Transverse colon (tissue), 4 donors: ENCODE data around the gene ZFAND3. TPM values are rescaled to one million over a fixed set of nuclear protein-coding genes. Genes with fewer than 3 reads are reported as not detected.

ENCODE experiments used
- DNase-seq: peaks from one replicate; pipeline ENCODE4 v3.0.0-alpha.2; 2019
- H3K27ac ChIP-seq, 4 donors: fragments of 200-600 bp; sonication (generic); 2 replicates each; pipeline ENCODE4 v1.5.1; 2016 to 2018; ENCODE audit warnings: inconsistent platforms in 4 of 4
- H3K27me3 ChIP-seq: fragments of 200-600 bp; sonication (generic); 2 replicates; pipeline ENCODE4 v1.5.1; 2017; ENCODE audit warnings: inconsistent platforms
- H3K36me3 ChIP-seq, 4 donors: fragments of 200-600 bp; sonication (generic); 2 replicates each; pipeline ENCODE4 v1.5.1; 2017 to 2019; ENCODE audit warnings: inconsistent platforms in 4 of 4
- H3K4me1 ChIP-seq, 4 donors: fragments of 200-600 bp; sonication (generic); 2 replicates each; pipeline ENCODE4 v1.5.1; 2017 to 2020; ENCODE audit warnings: inconsistent platforms in 4 of 4
- H3K4me3 ChIP-seq, 4 donors: fragments of 200-600 bp; sonication (generic); 1 replicate in 1 of 4; 2 replicates in 3 of 4; pipeline versions ENCODE4 v1.5.1 to v1.6.1; 2017 to 2019; ENCODE audit warnings: inconsistent platforms in 4 of 4
- H3K9me3 ChIP-seq, 2 donors: fragments of 200-600 bp; sonication (generic); 2 replicates each; pipeline ENCODE4 v1.5.1; 2017 to 2019; ENCODE audit warnings: inconsistent platforms in 2 of 2
- CTCF ChIP-seq, 5 experiments: fragments of 200-600 bp in 3 of 5; fragments of 450-650 bp in 2 of 5; sonication (generic) in 3 of 5; IDR thresholded peaks; 1 replicate in 2 of 5; 2 replicates in 3 of 5; pipeline ENCODE4 v1.5.1; 2016 to 2017; ENCODE audit warnings: antibody characterized with exemption in 5 of 5, inconsistent platforms in 3 of 5, mild to moderate bottlenecking in 2 of 5, moderate library complexity in 1 of 5
- EP300 ChIP-seq: sonication (generic); formaldehyde crosslinking; IDR thresholded peaks from one replicate; pipeline ENCODE4 v1.6.1; 2017; ENCODE audit warnings: antibody characterized with exemption, low read depth
- POLR2A ChIP-seq: fragments of 450-650 bp; IDR thresholded peaks from one replicate; pipeline ENCODE4 v1.6.1; 2016; ENCODE audit warnings: antibody characterized with exemption, mild to moderate bottlenecking, moderate library complexity
- POLR2AphosphoS5 ChIP-seq, 3 donors: sonication (generic); formaldehyde crosslinking; IDR thresholded peaks; one replicate each; pipeline ENCODE4 v1.6.1; 2016; ENCODE audit warnings: antibody characterized with exemption in 3 of 3
- WGBS, 2 donors: methylation state at CpG; one replicate each; pipeline ENCODE4 v1.1.5; 2018; ENCODE audit warnings: low coverage in 1 of 2; 5-methylcytosine and 5-hydroxymethylcytosine counted together
- in situ Hi-C, 4 donors: fragments of 200-750 bp; cut with MboI; loops; one replicate each; pipeline versions ENCODE4 v1.15.0 to v1.15.1; 2017; ENCODE audit warnings: low sequenced_read_pairs in 3 of 4, low pct_ligation_motif_present in 1 of 4, low pct_unique_long_range_greater_than_20kb in 1 of 4
- intact Hi-C: fragments of 100-400 bp; cut with DNase I; formaldehyde crosslinking; loops from one replicate; pipeline ENCODE4 v1.15.1; 2023; ENCODE audit warnings: low total_unique reads
- total RNA-seq, 4 donors: library from RNA; depleted of rRNA; stranded (reverse); fragments of >200 nt; gene quantifications; one replicate each; pipeline ENCODE4 v1.1.0, GENCODE V29; 2016

Gene ZFAND3
- total RNA-seq, 4 donors from 2014 or later, result 20.5 to 83.4 (median 36.5) TPM

GRCh38 chr6:38175786-38176185, 356.3 kb downstream of the ZFAND3 start:
- Histone ChIP-seq H3K36me3 (no peaks in the 10 kb centered on the region), H3K27me3 (no peaks in the 10 kb centered on the region), H3K4me3 (no peak overlapping the region), H3K4me1 (peaks cover 0 to 44% (median 25%) of the 10 kb centered on the region in 4 donors), H3K9me3 (no peaks in the 10 kb centered on the region), H3K27ac (no peak overlapping the region)
- intact Hi-C loops, result no loop called here
- 94% methylated on average over 11 of the region's 11 CpGs; no CpG with 5 or more reads in 1 of the 2 donors for WGBS, 2 donors
- no peak for DNase-seq
- in situ Hi-C loops, result no loop called here
- TF ChIP-seq EP300, result no peak
- no peak for TF ChIP-seq CTCF (IDR thresholded peaks at IDR 0.05)
- TF ChIP-seq POLR2A, result no peak
- TF ChIP-seq POLR2AphosphoS5 (IDR thresholded peaks at IDR 0.05), result no peak

GRCh38 chr6:38176797-38177751, 357.5 kb downstream of the ZFAND3 start:
- WGBS, 2 donors, result 40 to 72% methylated on average over 1 to 32 of the region's 32 CpGs
- H3K36me3 ChIP-seq, result no peaks in the 10 kb centered on the region
- H3K27me3 ChIP-seq, result no peaks in the 10 kb centered on the region
- H3K4me1 ChIP-seq, result peaks cover 0 to 34% (median 21%) of the 10 kb centered on the region in 4 donors
- TF ChIP-seq CTCF (IDR thresholded peaks at IDR 0.05) (no peak), POLR2A (no peak), EP300 (no peak), POLR2AphosphoS5 (IDR thresholded peaks at IDR 0.05) (no peak)
- in situ Hi-C loops (no loop called here), intact Hi-C loops (no loop called here)
- DNase-seq, result peak; percentile 33
- H3K4me3 ChIP-seq, result no peak overlapping the region
- peak overlapping the region in 3 of 4 donors; percentile 28 to 45 (median 32) for H3K27ac ChIP-seq
- H3K9me3 ChIP-seq, result no peaks in the 10 kb centered on the region

- no peak for TF ChIP-seq POLR2AphosphoS5 (IDR thresholded peaks at IDR 0.05)
- no peak for TF ChIP-seq POLR2A
- TF ChIP-seq EP300, result no peak
- TF ChIP-seq CTCF (IDR thresholded peaks at IDR 0.05), result no peak
- H3K4me1 ChIP-seq, result peaks cover 0 to 28% (median 17%) of the 10 kb centered on the region in 4 donors
- H3K36me3 ChIP-seq, result no peaks in the 10 kb centered on the region
- intact Hi-C loops, result no loop called here
- DNase-seq, result no peak
- H3K9me3 ChIP-seq, result no peaks in the 10 kb centered on the region
- no peak overlapping the region for H3K4me3 ChIP-seq
- in situ Hi-C loops, result no loop called here
- no peaks in the 10 kb centered on the region for H3K27me3 ChIP-seq
- 91 to 93% methylated on average over 4 to 13 of the region's 14 CpGs for WGBS, 2 donors
- H3K27ac ChIP-seq, result no peak overlapping the region
Observed at GRCh38 chr6:38177882-38178583, 358.5 kb downstream of the ZFAND3 start.

GRCh38 chr6:38178584-38178886, 359.0 kb downstream of the ZFAND3 start:
- H3K9me3 ChIP-seq, result no peaks in the 10 kb centered on the region
- in situ Hi-C loops, result no loop called here
- no peaks in the 10 kb centered on the region for H3K36me3 ChIP-seq
- H3K27me3 ChIP-seq, result no peaks in the 10 kb centered on the region
- TF ChIP-seq POLR2AphosphoS5 (IDR thresholded peaks at IDR 0.05), result no peak
- TF ChIP-seq POLR2A, result no peak
- TF ChIP-seq EP300, result no peak
- no peak for TF ChIP-seq CTCF (IDR thresholded peaks at IDR 0.05)
- intact Hi-C loops, result no loop called here
- no peak overlapping the region for H3K4me3 ChIP-seq
- no peak overlapping the region for H3K27ac ChIP-seq
- 40 to 63% methylated on average over 1 to 2 of the region's 2 CpGs for WGBS, 2 donors
- peaks cover 0 to 23% (median 12%) of the 10 kb centered on the region in 4 donors for H3K4me1 ChIP-seq
- DNase-seq, result no peak
